ENCODE results near the gene BAIAP2L1.

Gene BAIAP2L1

DNA sequence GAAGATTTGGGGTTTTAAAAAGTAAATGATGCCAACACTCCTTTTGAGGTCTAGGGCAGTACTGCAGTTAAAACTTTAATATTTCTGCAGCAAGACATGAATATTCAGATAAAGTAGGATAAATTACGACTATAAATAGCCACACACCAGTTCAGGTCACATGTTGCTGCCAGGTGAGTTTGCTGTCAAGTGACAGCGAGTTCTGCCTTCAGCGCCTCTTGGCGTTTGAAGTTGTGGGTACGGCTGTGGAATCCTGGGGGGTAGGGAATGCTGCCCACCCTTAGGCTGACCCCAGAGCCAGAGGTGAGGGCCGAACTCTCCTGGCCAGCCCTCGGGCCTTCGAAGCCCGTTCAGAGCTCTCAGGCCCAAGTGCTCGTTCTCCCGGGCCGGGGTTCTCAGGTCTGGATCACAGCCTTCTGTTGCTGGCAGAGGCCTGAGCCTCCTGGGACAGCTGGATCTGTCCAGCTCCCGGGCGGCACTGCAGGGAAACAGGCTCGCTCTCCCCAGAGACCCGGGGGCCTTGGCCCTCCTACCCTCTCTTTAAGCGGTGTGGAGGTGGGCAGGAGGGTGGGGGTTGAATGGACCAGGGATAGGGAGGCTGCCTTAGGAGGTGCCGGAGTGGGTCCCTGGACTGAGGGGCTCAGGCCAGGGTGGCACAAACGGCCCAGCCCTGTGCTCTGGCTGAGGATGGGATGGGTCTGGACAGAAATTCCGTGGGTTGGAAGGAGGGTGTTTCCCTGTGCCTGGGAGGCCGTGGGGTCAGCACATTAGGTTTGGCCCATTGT is 114.0 kb downstream of the BAIAP2L1 start:
- TF ChIP-seq, protein P1, sequence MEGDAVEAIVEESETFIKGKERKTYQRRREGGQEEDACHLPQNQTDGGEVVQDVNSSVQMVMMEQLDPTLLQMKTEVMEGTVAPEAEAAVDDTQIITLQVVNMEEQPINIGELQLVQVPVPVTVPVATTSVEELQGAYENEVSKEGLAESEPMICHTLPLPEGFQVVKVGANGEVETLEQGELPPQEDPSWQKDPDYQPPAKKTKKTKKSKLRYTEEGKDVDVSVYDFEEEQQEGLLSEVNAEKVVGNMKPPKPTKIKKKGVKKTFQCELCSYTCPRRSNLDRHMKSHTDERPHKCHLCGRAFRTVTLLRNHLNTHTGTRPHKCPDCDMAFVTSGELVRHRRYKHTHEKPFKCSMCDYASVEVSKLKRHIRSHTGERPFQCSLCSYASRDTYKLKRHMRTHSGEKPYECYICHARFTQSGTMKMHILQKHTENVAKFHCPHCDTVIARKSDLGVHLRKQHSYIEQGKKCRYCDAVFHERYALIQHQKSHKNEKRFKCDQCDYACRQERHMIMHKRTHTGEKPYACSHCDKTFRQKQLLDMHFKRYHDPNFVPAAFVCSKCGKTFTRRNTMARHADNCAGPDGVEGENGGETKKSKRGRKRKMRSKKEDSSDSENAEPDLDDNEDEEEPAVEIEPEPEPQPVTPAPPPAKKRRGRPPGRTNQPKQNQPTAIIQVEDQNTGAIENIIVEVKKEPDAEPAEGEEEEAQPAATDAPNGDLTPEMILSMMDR (IDR thresholded peaks at IDR 0.05; ENCODE audit: extremely low read depth, missing control alignments): no peak
- DNase-seq (ENCODE audit: low spot score): no peak

DNA sequence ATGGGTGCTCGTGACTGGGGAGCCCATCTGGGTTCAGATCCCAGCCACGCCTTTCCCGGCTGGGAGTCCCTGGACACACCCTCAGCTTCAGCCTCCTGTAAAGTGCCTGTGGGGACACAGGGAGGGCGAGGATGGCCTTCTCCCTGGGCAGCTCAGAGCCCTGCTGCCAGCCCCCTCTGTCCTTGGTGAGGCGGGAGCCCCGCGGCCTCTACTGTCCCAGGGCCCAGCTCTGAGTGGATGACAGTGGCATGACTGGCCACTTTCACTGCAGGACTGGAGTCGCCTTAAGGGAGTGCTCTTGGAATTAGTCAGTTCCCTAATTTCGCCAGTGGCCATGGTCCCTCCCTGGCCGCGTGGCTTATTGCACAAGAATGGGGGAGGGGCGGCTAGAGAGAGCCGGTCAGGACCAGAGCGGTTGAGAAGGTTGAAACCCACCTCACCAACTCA is 114.8 kb downstream of the BAIAP2L1 start:
- DNase-seq (ENCODE audit: low spot score): no peak
- TF ChIP-seq, protein P1 (IDR thresholded peaks at IDR 0.05; ENCODE audit: extremely low read depth, missing control alignments): no peak

DNA sequence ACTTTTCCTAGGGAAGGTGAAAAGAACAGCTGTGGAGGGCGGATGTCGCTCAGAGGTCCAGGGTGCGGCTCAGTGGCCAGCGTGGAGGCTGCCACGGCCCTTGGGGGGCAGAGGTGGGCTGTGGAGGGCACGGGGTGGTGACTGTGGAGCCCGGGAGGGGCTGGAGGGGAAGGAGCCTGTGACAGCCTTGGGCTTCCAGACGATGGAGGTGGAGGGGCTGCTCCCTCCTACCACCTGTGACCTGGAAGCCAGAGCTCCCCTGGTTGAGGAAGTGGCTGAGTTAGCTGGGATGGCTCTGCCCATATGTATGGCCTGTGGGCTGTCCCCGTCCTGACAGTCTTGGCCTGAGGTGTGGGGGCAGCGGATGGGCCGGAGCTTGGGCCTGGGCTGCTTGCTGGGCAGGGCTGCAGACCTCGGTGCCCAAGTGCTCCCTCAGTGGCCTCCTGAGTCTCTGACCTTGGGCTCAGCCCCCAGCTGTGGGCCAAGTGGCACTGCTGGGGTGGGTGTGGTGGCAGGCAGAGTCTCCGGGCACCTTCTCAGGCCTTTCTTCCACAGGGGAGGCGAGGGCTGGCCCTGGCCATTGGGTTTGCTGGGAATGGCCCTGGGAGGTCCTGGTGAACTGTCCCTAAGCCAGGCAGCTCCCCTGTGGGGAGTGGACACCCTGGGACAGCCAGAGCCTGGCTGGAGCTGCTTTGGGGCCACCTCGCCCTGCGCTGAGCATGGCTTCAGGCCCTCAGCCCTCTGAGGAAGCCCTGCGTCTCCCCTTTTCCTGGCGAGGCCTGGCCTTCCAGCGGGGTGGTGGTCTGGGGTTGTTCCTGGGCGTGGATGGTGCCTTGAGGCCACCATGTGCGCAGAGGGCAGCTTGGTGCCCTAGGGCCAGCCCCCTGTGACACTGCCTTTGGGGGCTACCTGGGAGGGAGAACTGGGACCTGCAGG is 115.5 kb downstream of the BAIAP2L1 start:
- TF ChIP-seq, protein P1 (IDR thresholded peaks at IDR 0.05; ENCODE audit: extremely low read depth, missing control alignments): no peak
- DNase-seq (ENCODE audit: low spot score): no peak

DNA sequence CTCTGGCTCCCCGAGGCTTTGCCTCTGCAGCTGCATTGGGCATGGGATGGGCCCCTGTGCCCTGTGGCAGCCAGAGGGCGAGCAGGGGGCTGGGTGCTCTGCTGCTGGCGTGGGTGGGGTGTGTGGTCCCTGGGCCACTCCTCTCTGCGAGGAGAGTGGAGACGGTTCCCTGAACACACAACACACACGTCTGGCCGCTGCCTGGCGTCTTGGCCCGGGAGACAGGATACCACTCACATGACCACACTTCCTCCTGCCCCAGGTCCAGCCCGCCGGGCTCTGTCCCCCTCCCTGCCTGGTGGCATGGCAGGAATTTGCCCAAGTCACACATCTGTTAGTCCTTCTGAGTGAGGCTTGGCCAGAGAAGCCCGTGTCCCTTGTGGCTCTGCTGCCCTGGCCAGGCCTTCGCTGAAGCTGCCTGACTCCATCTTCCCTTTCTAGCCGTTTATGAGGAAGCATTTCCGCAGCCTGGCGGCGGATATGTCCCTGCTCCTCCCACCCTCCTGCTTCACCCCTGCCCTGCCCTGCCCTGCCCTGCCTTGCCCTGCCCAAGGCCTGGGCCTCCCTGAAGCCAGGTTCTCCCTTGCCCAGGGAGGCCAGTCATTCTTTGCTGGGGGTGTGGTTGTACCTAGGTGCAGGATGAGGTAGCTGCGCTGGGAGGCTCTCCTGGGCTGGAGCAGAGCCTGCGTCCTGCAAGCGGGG is 116.4 kb downstream of the BAIAP2L1 start:
- DNase-seq (ENCODE audit: low spot score): no peak
- TF ChIP-seq, protein P1 (IDR thresholded peaks at IDR 0.05; ENCODE audit: extremely low read depth, missing control alignments): no peak

DNA sequence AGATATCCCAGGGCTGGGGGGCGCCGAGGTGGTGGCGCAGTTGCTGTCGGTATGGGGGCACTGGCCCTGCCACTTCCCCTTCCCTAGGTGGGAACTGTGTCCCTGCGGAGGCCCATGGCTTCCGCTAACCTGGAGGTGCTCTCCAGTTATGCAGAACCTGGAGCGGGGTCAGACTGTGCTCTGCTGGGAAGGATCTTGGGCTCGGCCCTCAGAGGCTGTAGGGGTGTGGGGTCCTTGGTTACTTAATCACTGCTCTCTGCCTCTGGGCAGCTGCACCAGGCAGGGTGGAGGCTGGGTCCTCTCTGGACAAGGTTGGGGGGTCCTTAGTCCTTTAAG is 117.0 kb downstream of the BAIAP2L1 start:
- TF ChIP-seq, protein P1 (IDR thresholded peaks at IDR 0.05; ENCODE audit: extremely low read depth, missing control alignments): no peak
- no peak for DNase-seq (ENCODE audit: low spot score)

DNA sequence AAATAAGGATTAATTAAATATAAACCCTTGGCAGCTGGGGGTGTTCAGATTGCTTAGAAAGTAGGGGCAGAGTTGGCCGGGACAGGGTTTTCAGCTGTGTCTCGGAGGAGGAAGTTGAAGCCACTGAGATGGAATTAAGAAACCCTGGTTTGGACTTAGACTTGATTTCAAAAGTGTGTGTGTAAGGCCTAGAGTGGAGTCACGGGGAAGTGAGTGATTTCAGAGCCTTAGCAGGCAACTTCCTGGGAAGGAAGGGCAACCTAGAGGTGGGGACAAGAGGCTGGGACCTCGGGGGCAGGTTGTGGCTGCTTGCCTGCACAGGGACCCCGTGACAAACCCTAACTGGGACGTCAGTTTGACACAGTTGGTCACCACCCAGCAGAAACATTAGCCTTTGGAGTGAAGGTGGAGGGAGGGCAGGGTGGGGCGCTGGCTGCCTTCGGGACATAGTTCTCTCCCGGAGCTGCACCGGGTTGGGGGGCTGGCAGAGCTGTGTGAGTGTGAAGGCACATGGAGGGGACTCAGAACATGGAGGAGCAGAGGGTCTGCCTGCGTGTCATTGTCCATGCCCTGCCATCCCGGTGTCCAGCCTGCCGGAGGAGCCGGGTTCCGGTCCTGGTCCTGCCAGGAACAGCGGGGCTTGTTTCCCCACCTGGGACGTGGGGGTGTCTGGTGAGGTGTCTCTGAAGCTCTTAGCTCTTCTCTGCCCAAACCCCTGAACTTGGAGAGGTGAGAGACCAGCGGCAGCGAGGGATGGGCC is 117.6 kb downstream of the BAIAP2L1 start:
- TF ChIP-seq, protein P1 (IDR thresholded peaks at IDR 0.05; ENCODE audit: extremely low read depth, missing control alignments): no peak
- no peak for DNase-seq (ENCODE audit: low spot score)

All from GM20000 (cell line).